SKM-1 treated with dmso at 0.1 percent for 144 hours (cell line): ENCODE measurements around the gene VEGFA.
A peak's percentile ranks its signal among the peaks of the same experiment; 100 is the strongest.

Experiments used
- DNase-seq: peaks from one replicate; lab custom pipeline; 2025; ENCODE audit not compliant: unreplicated experiment; lab: John Stamatoyannopoulos, UW

VEGFA gene

GRCh38 chr6:43769526-43770371, at the start of gene VEGFA:
VEGFA (plus strand) TSS chr6:43770211.
- DNase-seq: peak; percentile 84

- no peak for DNase-seq
Measured at GRCh38 chr6:43720999-43721398, 49.0 kb upstream of the VEGFA start.

- DNase-seq: peak; percentile 11
Measured at GRCh38 chr6:43722920-43723545, 47.0 kb upstream of the VEGFA start.

- peak; percentile 79 for DNase-seq
Measured at GRCh38 chr6:43723737-43724295, 46.2 kb upstream of the VEGFA start.

GRCh38 chr6:43724354-43724753, 45.7 kb upstream of the VEGFA start:
- no peak for DNase-seq

- peak; percentile 93 for DNase-seq
Measured at GRCh38 chr6:43724914-43725642, 44.9 kb upstream of the VEGFA start.

GRCh38 chr6:43725643-43726580, 44.1 kb upstream of the VEGFA start:
- DNase-seq: peak; percentile 17

- no peak for DNase-seq
Measured at GRCh38 chr6:43727634-43728033, 42.4 kb upstream of the VEGFA start.

GRCh38 chr6:43728586-43728985, 41.4 kb upstream of the VEGFA start:
- DNase-seq: no peak

GRCh38 chr6:43729537-43729936, 40.5 kb upstream of the VEGFA start:
- DNase-seq: no peak

- no peak for DNase-seq
Measured at GRCh38 chr6:43730634-43731033, 39.4 kb upstream of the VEGFA start.

- no peak for DNase-seq
Measured at GRCh38 chr6:43733471-43734293, 36.3 kb upstream of the VEGFA start.

GRCh38 chr6:43734294-43734665, 35.7 kb upstream of the VEGFA start:
- no peak for DNase-seq

GRCh38 chr6:43735642-43736199, 34.3 kb upstream of the VEGFA start:
- DNase-seq: no peak

GRCh38 chr6:43736211-43736786, 33.7 kb upstream of the VEGFA start:
- no peak for DNase-seq

GRCh38 chr6:43736844-43737243, 33.2 kb upstream of the VEGFA start:
- no peak for DNase-seq

- no peak for DNase-seq
Measured at GRCh38 chr6:43737272-43738081, 32.5 kb upstream of the VEGFA start.

GRCh38 chr6:43738267-43738676, 31.7 kb upstream of the VEGFA start:
- DNase-seq: no peak
